ENCODE data around the gene ESRRB.

DNA sequence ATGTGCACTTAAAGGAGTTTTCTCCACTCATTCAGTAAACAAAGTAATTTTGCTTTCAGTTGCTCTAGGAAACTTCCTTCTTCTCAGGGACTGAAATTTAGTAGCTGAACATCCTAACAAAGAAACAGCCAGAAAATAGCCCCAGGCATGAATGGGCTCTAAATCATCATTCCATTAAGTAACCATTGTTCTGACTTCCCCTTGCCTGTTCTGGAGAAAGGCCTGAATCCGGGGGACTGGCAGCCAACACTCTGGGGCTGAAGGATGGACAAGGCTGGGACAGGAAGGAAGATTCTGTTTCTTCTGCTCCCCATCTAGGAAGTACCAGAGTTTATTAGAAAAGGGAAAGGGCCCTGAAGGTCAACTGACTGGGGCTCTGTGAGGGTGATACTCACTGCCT is 104.5 kb downstream of the ESRRB start:
- TF ChIP-seq, protein P1, sequence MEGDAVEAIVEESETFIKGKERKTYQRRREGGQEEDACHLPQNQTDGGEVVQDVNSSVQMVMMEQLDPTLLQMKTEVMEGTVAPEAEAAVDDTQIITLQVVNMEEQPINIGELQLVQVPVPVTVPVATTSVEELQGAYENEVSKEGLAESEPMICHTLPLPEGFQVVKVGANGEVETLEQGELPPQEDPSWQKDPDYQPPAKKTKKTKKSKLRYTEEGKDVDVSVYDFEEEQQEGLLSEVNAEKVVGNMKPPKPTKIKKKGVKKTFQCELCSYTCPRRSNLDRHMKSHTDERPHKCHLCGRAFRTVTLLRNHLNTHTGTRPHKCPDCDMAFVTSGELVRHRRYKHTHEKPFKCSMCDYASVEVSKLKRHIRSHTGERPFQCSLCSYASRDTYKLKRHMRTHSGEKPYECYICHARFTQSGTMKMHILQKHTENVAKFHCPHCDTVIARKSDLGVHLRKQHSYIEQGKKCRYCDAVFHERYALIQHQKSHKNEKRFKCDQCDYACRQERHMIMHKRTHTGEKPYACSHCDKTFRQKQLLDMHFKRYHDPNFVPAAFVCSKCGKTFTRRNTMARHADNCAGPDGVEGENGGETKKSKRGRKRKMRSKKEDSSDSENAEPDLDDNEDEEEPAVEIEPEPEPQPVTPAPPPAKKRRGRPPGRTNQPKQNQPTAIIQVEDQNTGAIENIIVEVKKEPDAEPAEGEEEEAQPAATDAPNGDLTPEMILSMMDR (IDR thresholded peaks at IDR 0.05), result no peak
- no peak for TF ChIP-seq POLR2A (IDR thresholded peaks at IDR 0.05)

Data from stomach (tissue), 4 donors.